Hepatocyte (in vitro differentiated cells): ENCODE data around the gene CYFIP1.

Experiments used
- EZH2phosphoT487 ChIP-seq: fragments of 200-600 bp; sonication (generic); IDR thresholded peaks from one replicate; pipeline ENCODE4 v1.6.1; 2018; ENCODE audit warnings: antibody characterized with exemption, mild to moderate bottlenecking, low read depth, moderate library complexity; ENCODE audit not compliant: unreplicated experiment, severe bottlenecking
- TF ChIP-seq, protein P1 (sequence below): fragments of 200-600 bp; sonication (generic); IDR thresholded peaks from 2 replicates; pipeline ENCODE4 v1.5.1; 2016; ENCODE audit warnings: antibody characterized with exemption, mild to moderate bottlenecking; ENCODE audit not compliant: poor library complexity

GRCh38 chr15:22978691-22979237 lies 1.4 kb downstream of the CYFIP1 start:
- TF ChIP-seq, protein P1, sequence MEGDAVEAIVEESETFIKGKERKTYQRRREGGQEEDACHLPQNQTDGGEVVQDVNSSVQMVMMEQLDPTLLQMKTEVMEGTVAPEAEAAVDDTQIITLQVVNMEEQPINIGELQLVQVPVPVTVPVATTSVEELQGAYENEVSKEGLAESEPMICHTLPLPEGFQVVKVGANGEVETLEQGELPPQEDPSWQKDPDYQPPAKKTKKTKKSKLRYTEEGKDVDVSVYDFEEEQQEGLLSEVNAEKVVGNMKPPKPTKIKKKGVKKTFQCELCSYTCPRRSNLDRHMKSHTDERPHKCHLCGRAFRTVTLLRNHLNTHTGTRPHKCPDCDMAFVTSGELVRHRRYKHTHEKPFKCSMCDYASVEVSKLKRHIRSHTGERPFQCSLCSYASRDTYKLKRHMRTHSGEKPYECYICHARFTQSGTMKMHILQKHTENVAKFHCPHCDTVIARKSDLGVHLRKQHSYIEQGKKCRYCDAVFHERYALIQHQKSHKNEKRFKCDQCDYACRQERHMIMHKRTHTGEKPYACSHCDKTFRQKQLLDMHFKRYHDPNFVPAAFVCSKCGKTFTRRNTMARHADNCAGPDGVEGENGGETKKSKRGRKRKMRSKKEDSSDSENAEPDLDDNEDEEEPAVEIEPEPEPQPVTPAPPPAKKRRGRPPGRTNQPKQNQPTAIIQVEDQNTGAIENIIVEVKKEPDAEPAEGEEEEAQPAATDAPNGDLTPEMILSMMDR: no peak
- no peak for TF ChIP-seq EZH2phosphoT487
